Muscle layer of colon (tissue), 2 donors: ENCODE measurements around the gene LZTFL1.
"Not testable (repeated sequence)": the region's sequence is repeated elsewhere in the genome, so short reads cannot be mapped to it uniquely, and the experiment has no call there.

ENCODE experiments used
- H3K27ac ChIP-seq: one replicate; pipeline ENCODE4 v1.7.0; 2013; ENCODE audit warnings: low read depth, mild to moderate bottlenecking, low read length, moderate library complexity
- H3K27me3 ChIP-seq, 2 donors: one replicate each; pipeline ENCODE4 v1.7.0; 2013; ENCODE audit warnings: low read length in 2 of 2, mild to moderate bottlenecking in 2 of 2; ENCODE audit not compliant: insufficient read depth in 2 of 2, control insufficient read depth in 1 of 2
- H3K36me3 ChIP-seq: one replicate; pipeline ENCODE4 v1.7.0; 2013; ENCODE audit warnings: mild to moderate bottlenecking, low read length; ENCODE audit not compliant: insufficient read depth
- H3K4me1 ChIP-seq: one replicate; pipeline ENCODE4 v1.7.0; 2013; ENCODE audit warnings: mild to moderate bottlenecking, low read length; ENCODE audit not compliant: insufficient read depth
- H3K4me3 ChIP-seq, 2 donors: one replicate each; pipeline ENCODE4 v1.7.0; 2013; ENCODE audit warnings: low read length in 2 of 2, low read depth in 1 of 2, mild to moderate bottlenecking in 1 of 2, moderate library complexity in 1 of 2
- H3K9ac ChIP-seq: one replicate; pipeline ENCODE4 v1.7.0; 2013; ENCODE audit warnings: low read length
- H3K9me3 ChIP-seq: one replicate; pipeline ENCODE4 v1.7.0; 2013; ENCODE audit warnings: mild to moderate bottlenecking, low read length
- donor health status: abdominal sarcoma.
- donor health status: Adenocarcinoma of cecum.

LZTFL1 gene

DNA sequence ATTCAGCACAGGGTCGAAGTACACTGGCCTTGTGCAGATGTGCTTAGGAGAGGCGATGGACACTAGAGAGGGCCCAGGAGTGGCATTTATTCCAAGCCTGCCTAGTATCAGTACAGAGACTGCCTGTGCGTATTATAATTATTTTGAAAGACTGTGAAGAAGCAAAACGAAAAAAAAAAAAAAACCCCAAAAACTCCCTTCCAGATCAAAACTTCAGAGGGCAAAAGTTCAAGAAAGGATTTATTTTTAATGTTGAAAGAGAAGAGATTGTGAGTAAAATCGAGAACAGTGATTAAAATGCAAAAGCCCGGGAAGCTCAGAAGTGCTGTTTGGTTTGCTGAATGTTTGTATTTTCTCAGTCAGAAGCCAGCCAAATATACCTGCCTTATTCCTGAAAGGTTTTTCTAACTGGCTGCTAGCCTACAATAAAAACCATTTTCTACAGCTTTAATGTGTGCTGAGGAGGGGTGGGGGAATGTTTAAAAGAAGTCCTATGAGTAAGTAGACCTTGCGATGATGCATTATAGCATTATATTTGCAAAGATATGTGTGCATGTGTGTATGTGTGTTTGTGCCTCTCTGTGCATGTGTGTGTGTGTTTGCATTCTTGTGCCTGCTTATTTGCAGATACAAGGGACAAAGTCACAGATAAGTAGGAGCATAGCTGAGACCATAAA lies 19.3 kb upstream of the LZTFL1 start:
- Histone ChIP-seq H3K27me3 (no peaks in the 10 kb centered on the region), H3K9ac (no peak overlapping the region), H3K9me3 (no peaks in the 10 kb centered on the region), H3K27ac (no peak overlapping the region), H3K4me3 (no peak overlapping the region), H3K36me3 (no peaks in the 10 kb centered on the region), H3K4me1 (no peaks in the 10 kb centered on the region)

DNA sequence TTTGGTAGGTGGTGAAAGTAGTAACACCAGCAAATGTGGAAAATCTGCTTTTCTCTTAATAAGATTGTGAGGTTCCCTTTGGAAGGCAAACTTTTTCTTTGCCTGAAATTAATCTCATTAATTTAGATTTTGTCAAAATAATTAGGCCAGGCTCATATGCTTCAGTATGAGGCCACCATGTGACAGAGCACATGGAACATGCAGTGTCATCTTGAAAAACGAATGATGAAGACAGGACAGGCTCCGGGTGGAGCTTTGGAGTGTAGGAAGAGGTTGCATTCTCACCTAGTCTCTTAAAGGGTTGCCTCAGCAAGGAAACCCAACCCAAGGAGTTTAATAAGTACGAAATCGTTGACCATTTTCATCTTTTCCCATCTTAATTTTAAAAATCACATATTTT lies 18.6 kb upstream of the LZTFL1 start:
- no peaks in the 10 kb centered on the region for H3K9me3 ChIP-seq
- no peak overlapping the region for H3K9ac ChIP-seq

DNA sequence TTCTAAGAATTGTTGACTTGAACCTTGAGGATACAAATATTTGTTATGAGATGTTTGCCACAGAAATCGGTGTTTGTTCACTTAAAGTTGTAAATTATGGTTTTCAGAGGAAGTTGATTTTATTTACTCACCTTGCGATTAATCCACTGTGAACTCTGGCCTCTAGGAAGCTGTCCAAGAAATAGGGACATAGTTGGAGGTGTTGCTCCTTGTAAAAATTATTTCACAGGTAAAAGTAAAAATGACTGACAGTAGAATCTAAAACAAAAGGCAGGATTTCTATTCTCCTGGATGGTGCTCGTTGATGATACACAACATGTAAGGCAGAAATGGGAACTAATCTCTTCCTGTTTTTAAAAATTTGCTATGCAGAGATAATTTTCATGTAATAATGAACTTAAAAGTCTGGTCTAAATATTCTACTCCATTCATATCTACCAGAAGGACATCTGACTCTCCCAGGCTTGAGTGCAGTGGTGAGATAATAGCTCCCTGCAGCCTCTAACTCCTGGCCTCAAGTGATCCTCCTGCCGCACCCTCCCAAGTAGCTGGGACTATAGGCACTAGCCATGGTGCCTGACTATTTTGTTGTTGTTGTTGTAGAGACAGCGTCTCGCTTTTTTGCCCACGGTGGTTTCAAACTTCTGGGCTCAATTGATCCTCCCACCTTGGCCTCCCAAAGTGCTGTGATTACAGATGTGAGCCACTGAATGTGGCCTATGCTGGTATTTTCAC lies 17.1 kb upstream of the LZTFL1 start:
- Histone ChIP-seq H3K4me1 (no peaks in the 10 kb centered on the region), H3K27me3 (no peaks in the 10 kb centered on the region), H3K36me3 (no peaks in the 10 kb centered on the region), H3K9me3 (no peaks in the 10 kb centered on the region), H3K9ac (no peak overlapping the region), H3K4me3 (no peak overlapping the region), H3K27ac (no peak overlapping the region)

More for the DNA sequence above, 18.6 kb upstream of the LZTFL1 start:
- no peaks in the 10 kb centered on the region for H3K4me1 ChIP-seq
- H3K36me3 ChIP-seq: no peaks in the 10 kb centered on the region
- H3K27ac ChIP-seq: no peak overlapping the region
- H3K27me3 ChIP-seq: no peaks in the 10 kb centered on the region
- H3K4me3 ChIP-seq: no peak overlapping the region

DNA sequence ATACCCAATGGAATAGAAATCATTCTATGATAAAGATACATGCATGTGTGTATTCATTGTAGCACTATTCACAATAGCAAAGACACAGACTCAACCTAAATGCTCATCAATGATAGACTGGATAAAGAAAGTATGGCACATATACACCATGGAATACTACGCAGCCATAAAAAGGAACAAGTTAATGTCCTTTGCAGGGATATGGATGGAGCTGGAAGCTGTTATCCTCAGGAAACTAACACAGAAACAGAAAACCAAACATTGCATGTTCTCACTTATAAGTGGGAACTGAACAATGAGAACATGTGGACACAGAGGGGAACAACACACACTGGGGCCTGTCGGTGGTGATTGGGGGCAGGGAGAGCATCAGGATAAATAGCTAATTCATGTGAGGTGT lies 15.1 kb upstream of the LZTFL1 start:
- H3K4me3 ChIP-seq, H3K4me1 ChIP-seq, H3K27ac ChIP-seq, H3K27me3 ChIP-seq, H3K36me3 ChIP-seq, H3K9me3 ChIP-seq, H3K9ac ChIP-seq: not testable (repeated sequence)

DNA sequence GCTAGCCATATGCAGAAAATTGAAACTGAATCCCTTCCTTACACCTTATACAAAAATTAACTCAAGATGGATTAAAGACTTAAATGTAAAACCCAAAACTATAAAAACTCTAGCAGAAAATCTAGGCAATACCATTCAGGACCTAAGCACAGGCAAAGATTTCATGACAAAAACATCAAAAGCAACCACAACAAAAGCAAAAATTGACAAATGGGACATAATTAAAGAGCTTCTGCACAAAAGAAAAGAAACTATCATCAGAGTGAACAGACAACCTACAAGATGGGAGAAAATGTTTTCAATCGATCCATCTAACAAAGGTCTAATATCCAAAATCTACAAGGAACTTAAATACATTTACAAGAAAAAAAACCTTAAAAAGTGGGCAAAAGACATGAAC lies 14.4 kb upstream of the LZTFL1 start:
- not testable (repeated sequence) for H3K36me3 ChIP-seq

DNA sequence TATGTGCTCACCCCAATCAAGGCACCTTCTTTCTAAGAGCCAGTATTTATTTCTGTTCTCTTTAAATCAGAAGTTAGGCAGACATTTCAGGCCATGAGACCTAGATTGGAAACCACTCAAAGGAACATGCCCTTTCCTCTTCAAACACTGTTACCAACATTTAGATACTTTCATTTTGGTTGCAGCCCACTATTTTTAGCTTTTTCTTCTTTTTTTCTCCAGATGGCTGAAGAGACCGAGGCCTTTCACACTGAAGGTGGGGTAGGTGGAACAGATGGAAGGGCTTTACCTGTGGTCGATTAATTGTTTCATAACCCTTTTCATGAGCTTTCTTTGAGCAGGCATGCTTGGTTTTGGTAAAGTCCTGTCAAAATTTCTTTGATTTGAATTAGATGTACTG lies 10.9 kb upstream of the LZTFL1 start:
- H3K9me3 ChIP-seq: no peaks in the 10 kb centered on the region
- no peak overlapping the region for H3K9ac ChIP-seq
- H3K27me3 ChIP-seq: no peaks in the 10 kb centered on the region
- H3K4me1 ChIP-seq: no peaks in the 10 kb centered on the region
- no peak overlapping the region for H3K4me3 ChIP-seq
- no peaks in the 10 kb centered on the region for H3K36me3 ChIP-seq
- no peak overlapping the region for H3K27ac ChIP-seq

More for the DNA sequence above, 14.4 kb upstream of the LZTFL1 start:
- not testable (repeated sequence) for H3K4me3 ChIP-seq, H3K9ac ChIP-seq, H3K9me3 ChIP-seq, H3K4me1 ChIP-seq, H3K27me3 ChIP-seq, H3K27ac ChIP-seq

DNA sequence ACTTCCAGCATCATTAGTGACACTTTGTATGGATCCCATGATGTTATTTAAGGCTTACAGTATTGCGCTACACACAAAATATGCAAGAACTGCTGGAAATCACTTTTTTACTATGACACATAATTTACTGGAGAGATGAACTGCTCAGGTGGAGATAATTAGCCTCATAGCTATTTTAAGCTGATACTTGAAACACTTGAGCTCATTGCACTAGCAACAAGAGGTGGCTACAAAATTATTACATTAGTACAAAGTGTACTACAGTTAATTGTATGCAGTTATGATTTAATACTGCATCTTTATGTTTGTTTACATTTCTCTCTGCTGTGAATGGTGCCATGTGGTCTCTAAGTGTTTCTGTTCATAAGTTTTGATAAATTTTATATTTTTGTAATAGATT lies 6.5 kb upstream of the LZTFL1 start:
- H3K9me3 ChIP-seq: no peaks in the 10 kb centered on the region
- H3K9ac ChIP-seq: no peak overlapping the region
- H3K4me1 ChIP-seq: no peaks in the 10 kb centered on the region
- no peaks in the 10 kb centered on the region for H3K36me3 ChIP-seq
- no peaks in the 10 kb centered on the region for H3K27me3 ChIP-seq
- no peak overlapping the region for H3K27ac ChIP-seq
- H3K4me3 ChIP-seq: no peak overlapping the region

DNA sequence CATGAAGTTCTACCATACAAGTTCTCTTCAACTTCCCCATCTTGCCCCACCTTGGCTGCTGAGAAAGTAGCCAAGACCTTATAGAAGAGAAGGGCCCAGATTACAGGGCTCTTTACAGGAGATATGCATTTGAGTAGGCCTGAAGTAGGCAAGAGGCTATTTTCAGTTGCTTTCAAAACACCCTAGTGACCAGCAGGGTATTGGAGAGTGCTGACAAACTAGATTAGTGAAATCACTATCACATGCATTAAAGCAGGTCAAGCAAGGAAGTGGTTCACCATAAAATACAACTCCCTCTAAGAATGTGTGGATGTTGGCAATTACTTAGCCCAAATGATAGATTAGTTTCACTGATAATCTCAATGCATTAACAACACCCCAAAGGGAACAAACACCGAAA lies 2.7 kb upstream of the LZTFL1 start:
- Histone ChIP-seq H3K9ac (no peak overlapping the region), H3K4me1 (peaks cover 5% of the 10 kb centered on the region), H3K27ac (no peak overlapping the region), H3K4me3 (no peak overlapping the region), H3K36me3 (no peaks in the 10 kb centered on the region), H3K9me3 (no peaks in the 10 kb centered on the region), H3K27me3 (no peaks in the 10 kb centered on the region)

DNA sequence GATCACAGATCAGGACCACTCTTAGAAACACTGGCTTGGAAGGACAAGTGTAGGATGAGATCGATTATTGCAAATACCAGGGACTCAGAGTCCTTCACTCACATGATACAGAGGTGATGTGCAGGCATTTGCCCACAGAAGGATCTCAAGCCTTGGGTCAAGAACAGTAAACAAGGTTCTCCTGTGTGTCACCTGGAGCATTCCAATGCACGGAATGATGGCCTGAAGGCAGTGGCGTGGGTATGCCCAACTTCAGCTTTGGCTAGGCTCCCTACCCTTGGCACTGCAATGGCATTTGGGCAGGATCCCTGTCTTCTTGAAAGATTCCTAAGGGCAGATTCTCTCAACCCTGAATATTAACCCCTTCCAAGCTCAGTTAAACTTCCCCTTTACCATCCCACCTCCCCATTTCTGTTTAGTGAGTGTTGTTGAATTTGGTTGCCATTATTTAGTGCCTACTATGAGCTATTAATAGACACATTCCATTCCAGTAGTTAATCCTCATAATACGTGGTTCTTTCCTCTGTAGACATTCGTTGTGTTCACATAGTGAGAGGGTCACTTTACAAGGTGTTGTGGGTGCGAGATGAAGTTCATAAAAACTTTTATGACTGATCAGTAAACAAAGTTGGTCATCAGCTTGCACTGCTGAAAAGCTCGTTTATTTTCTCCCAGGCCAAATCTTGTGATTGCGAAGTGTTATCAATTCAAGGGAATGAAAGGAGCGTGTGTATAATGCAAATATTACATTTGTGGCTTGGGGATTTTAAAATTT lies 1.1 kb upstream of the LZTFL1 start:
- peak overlapping the region in 1 of 2 donors; percentile 90 for H3K4me3 ChIP-seq
- H3K27me3 ChIP-seq: no peaks in the 10 kb centered on the region
- H3K9ac ChIP-seq: no peak overlapping the region
- no peaks in the 10 kb centered on the region for H3K36me3 ChIP-seq
- no peaks in the 10 kb centered on the region for H3K9me3 ChIP-seq
- H3K4me1 ChIP-seq: peaks cover 5% of the 10 kb centered on the region
- no peak overlapping the region for H3K27ac ChIP-seq

DNA sequence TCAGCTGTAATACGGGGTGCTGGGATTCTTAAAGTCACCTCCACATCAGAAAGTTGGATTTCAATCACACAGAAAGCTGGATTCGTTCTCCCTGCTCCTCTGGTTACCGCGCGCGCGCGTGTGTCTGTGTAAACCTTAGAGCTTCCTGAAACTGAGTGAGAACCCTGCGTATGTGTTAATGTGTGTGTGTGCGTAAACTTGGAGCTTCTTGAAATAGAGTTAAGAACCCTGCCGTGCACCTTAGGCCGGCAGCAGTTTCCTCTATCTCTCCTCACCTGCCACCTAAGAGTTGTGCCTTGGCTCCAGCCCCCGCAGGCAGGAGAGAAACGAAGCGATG lies 531 bp downstream of the LZTFL1 start:
- Histone ChIP-seq H3K4me3 (peak overlapping the region; percentile 84 to 90), H3K27ac (peak overlapping the region; percentile 75)

DNA sequence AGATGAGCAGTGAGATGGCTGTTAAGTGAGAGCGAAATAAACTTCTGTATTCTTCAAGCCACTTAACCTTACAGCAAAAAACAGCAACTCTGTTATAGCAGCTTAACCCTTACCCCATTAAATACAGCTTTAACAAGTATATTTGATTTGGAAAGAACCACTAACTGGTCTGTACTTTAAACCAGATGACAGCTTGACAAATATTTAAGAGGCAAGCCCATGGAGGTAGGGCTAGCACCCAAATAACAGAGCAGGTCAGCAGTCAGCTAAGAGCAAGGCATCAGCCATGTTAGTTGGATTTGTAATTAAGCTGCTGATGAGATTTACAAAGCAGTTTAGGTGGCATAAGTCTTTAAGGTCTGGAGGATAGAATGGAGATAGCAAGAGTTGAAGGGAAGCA lies 3.5 kb downstream of the LZTFL1 start:
- peaks cover 5% of the 10 kb centered on the region for H3K4me1 ChIP-seq
- H3K27me3 ChIP-seq: no peaks in the 10 kb centered on the region
- H3K4me3 ChIP-seq: no peak overlapping the region
- H3K36me3 ChIP-seq: peaks cover 28% of the 10 kb centered on the region
- no peak overlapping the region for H3K9ac ChIP-seq
- no peaks in the 10 kb centered on the region for H3K9me3 ChIP-seq
- H3K27ac ChIP-seq: no peak overlapping the region

More for the DNA sequence above, 531 bp downstream of the LZTFL1 start:
- Histone ChIP-seq H3K9ac (peak overlapping the region; percentile 44), H3K36me3 (peaks cover 7% of the 10 kb centered on the region), H3K9me3 (no peaks in the 10 kb centered on the region), H3K27me3 (no peaks in the 10 kb centered on the region), H3K4me1 (peaks cover 5% of the 10 kb centered on the region)
